SK-N-SH (cell line): ENCODE data around the gene SH3D19.
"Not testable (repeated sequence)": the region's sequence is repeated elsewhere in the genome, so short reads cannot be mapped to it uniquely, and the experiment has no call there.

Experiments used
- CTCF ChIP-seq: fragments of 200-600 bp; sonication (generic); IDR thresholded peaks from 2 replicates; pipeline ENCODE4 v1.6.1; 2017; ENCODE audit warnings: antibody characterized with exemption, mild to moderate bottlenecking, moderate library complexity
- MXI1 ChIP-seq: IDR thresholded peaks from 2 replicates; pipeline ENCODE4 v1.6.1; 2012; ENCODE audit warnings: mild to moderate bottlenecking, low read depth, low read length, improper control_type of control experiment
- TEAD4 ChIP-seq: IDR thresholded peaks from 2 replicates; pipeline ENCODE4 v1.4.0; 2012; ENCODE audit warnings: mild to moderate bottlenecking, borderline replicate concordance; ENCODE audit not compliant: insufficient read depth

- TF ChIP-seq CTCF, MXI1, TEAD4: not testable (repeated sequence)
Measured at GRCh38 chr4:151255680-151256079, 69.7 kb downstream of the SH3D19 start.
